GM21529 (cell line): Measurements from ENCODE around the gene ARPC2.

ENCODE experiments used
- ATAC-seq: cut with Tn5 transposase; IDR thresholded peaks from one replicate; pipeline ENCODE4 v1.9.1; 2021; ENCODE audit not compliant: unreplicated experiment

ARPC2 gene

GRCh38 chr2:218252509-218253231, 35.7 kb downstream of the ARPC2 start:
- ATAC-seq: no peak

GRCh38 chr2:218253232-218253625, 36.2 kb downstream of the ARPC2 start:
- no peak for ATAC-seq

- no peak for ATAC-seq
Measured at GRCh38 chr2:218255446-218255845, 38.5 kb downstream of the ARPC2 start.

- ATAC-seq: no peak
Measured at GRCh38 chr2:218256612-218257350, 39.8 kb downstream of the ARPC2 start.

- peak; percentile 81 for ATAC-seq
Measured at GRCh38 chr2:218257390-218257981, 40.5 kb downstream of the ARPC2 start.

GRCh38 chr2:218259099-218259961, 42.3 kb downstream of the ARPC2 start:
- ATAC-seq: no peak

- ATAC-seq: no peak
Measured at GRCh38 chr2:218260166-218260565, 43.2 kb downstream of the ARPC2 start.

GRCh38 chr2:218260742-218261422, 43.9 kb downstream of the ARPC2 start, which contains the start of gene GPBAR1:
TSS of gene GPBAR1 (plus strand) at chr2:218261015. CDS start at chr2:218262725, 1,710 bp downstream.
- no peak for ATAC-seq

GRCh38 chr2:218261423-218262236, 44.6 kb downstream of the ARPC2 start:
- ATAC-seq: no peak

GRCh38 chr2:218262237-218262600, 45.2 kb downstream of the ARPC2 start:
- ATAC-seq: no peak

- no peak for ATAC-seq
Measured at GRCh38 chr2:218262631-218263586, 45.9 kb downstream of the ARPC2 start.

- no peak for ATAC-seq
Measured at GRCh38 chr2:218263817-218264641, 47.0 kb downstream of the ARPC2 start.

GRCh38 chr2:218264773-218265561, 48.0 kb downstream of the ARPC2 start:
- no peak for ATAC-seq

- ATAC-seq: no peak
Measured at GRCh38 chr2:218265626-218266025, 48.6 kb downstream of the ARPC2 start.

- no peak for ATAC-seq
Measured at GRCh38 chr2:218266316-218266979, 49.5 kb downstream of the ARPC2 start.

GRCh38 chr2:218267259-218267658, 50.3 kb downstream of the ARPC2 start:
- ATAC-seq: no peak
